Measurements from ENCODE around the gene L3MBTL2. TPM values are rescaled to one million over a fixed set of nuclear protein-coding genes. Genes with fewer than 3 reads are reported as not detected.

The L3MBTL2 gene
- total RNA-seq, 1 donor from 2014 or later: 20.9 TPM

- H3K4me1 Mint-ChIP-seq (ENCODE audit: low read depth, unreplicated experiment): peaks cover 4% of the 10 kb centered on the region
- peak overlapping the region; percentile 17 for H3K27ac Mint-ChIP-seq (ENCODE audit: unreplicated experiment)
- H3K36me3 Mint-ChIP-seq (ENCODE audit: unreplicated experiment): no peaks in the 10 kb centered on the region
- H3K4me3 Mint-ChIP-seq (ENCODE audit: unreplicated experiment): no peak overlapping the region
- H3K9me3 Mint-ChIP-seq (ENCODE audit: unreplicated experiment): peaks cover 4% of the 10 kb centered on the region
- H3K27me3 Mint-ChIP-seq (ENCODE audit: unreplicated experiment): no peaks in the 10 kb centered on the region
- no peak for DNase-seq
- no peak for TF ChIP-seq CTCF (IDR thresholded peaks at IDR 0.05; ENCODE audit: partially characterized antibody, unreplicated experiment)
These were observed 75.7 kb downstream of the L3MBTL2 start for GRCh38 chr22:41280854-41281253.

Small RNAs within 50 kb of the gene (microRNA-seq; reads per million reads assigned to microRNA genes)
- 2.9 reads per million, percentile 21 among the genes with 10 or more reads in this experiment for gene MIR6889 (ENCODE audit: unreplicated experiment)

Other genes with a start within 250 kb of the L3MBTL2 start
- gene EP300, start 112.7 kb upstream of the L3MBTL2 start, total RNA-seq (ENCODE audit: unreplicated experiment): 127 TPM
- 0.27 TPM for gene CHADL, start 35.6 kb downstream of the L3MBTL2 start, total RNA-seq (ENCODE audit: unreplicated experiment)
- gene RANGAP1, start 80.9 kb downstream of the L3MBTL2 start, total RNA-seq (ENCODE audit: unreplicated experiment): 80.8 TPM
- 51.6 TPM for gene ZC3H7B, start 96.2 kb downstream of the L3MBTL2 start, total RNA-seq (ENCODE audit: unreplicated experiment)
- 13.9 TPM for gene TEF, start 176.6 kb downstream of the L3MBTL2 start, total RNA-seq (ENCODE audit: unreplicated experiment)
- 43.3 TPM for gene TOB2, start 241.5 kb downstream of the L3MBTL2 start, total RNA-seq (ENCODE audit: unreplicated experiment)